ENCODE data around the gene MAFG.
A peak's percentile ranks its signal among the peaks of the same experiment; 100 is the strongest.

The MAFG gene

DNA sequence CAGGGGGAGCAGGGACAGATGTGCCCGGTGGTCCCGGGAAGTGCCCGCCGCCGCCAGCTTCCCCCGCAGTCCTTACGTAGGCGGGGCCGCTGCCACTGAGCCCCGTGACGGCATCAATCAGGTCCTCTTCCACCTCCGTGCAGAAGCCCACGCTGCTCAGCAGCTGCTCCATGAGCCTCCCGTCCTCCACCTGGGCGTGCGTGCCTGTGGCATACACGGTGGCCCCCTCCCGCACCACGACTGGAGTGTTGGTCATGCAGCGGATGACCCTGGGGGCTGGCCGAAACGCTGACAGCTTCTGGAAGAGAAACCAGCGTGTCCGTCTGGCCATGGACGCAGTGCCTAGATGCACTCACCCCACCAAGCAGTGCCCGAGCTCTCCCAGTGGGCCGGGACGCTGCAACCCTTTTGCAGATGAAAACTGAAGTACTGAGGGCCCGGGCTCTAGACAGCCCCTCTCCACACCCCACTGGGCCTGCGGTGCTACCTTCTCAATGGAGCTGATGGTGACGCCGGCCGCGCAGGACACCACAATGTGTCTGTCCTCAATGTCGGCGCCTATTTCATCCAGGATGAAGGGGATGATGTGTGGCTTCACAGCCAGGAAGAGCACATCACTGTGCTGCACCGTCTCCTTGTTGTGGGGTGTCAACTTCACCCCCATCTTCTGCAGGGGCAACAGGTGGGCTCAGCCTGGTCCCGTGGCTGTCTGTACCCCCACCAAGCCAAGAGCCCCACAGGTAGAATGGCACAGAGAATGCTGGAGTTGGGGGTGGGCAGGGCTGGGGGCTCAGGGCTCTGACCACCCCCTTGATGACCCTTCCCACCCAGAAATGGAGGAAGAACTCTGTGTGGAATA is 7.5 kb upstream of the MAFG start:
- DNase-seq: no peak

DNA sequence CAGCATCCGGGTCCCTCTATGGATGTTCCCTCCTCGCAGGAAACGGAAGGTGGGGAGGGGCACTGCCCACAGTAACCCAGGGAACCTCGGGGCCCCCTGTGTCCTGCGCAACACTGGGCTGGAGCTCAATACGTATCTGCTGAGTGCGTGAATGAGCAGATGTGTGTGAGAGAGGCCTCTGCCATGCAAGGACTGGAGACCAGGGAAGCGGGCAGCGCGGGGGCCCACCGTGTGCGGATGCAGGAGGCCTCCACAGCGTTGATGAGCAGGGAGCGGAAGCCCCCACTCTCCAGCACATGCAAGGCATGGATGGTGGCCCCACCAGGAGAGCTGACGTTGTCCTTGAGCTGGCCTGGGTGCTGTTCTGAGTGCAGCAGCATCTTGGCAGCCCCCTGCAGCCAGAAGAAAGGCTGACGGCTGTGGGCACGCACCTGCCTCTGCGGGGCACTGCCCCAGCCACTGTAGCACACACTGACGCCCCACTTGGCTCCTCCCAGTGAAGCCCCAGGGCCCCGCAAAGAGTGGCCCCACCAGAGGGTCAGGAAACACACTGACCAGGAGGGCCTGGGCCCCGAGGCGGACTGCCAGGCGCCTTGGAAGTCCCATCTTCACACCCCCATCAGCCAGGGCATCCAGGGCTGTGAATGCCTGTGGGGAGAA is 6.7 kb upstream of the MAFG start:
- no peak for DNase-seq

DNA sequence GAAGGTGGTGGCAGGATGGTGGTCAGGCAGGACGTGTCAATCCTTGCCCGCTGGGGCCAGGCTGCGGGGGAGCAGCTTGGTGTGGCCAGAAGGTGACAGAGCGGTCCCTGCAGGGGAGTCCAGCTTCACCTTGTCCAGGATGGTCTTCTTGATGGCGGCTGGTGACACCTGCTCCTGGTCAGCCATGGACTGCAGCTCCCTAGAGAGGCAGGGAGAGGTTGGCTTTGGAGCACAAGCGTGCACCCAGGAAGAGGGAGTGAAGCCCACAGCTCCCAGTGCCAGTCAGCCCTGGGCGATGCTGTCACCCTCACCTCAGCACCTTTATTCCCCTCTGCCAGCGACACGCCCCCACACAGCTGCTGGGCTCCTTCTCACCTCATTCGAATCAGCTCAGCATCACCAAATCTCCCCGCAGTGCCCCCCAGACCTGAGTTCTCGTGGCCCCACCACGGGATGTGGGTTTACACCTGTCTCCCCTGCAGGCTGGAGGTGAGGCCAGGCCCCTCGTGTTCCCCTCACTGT is 5.7 kb upstream of the MAFG start:
- DNase-seq: no peak

DNA sequence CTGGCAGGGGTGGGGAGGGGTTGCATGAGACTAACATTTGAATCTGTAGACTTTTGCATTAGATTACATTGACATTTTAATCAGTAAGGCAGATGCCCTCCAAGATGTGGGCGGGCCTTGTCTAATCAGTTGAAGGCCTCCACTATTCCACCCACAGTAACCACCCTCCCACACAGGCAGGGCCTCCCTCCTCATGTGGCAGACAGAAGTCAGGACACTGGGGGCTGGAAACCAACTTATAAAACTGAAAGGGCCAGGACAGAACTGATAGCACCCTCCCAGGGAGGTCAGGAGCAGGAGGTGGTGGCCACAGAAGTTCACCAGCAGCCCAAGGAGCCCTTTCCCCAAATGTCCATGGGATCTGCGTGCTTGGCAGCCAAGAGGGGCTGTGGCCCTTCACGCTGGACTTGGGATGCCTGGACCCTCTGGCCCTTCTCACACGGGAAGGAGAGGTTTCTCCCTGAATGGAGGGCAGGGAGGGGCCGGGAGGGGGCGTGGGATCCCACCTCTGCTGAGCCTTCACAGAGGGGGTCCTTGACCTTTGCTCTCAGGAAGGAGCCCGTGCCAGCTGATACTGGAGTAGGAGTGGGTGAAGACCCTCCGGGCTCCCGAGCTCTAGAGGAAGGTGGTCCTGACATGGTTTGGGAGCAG is 4.9 kb upstream of the MAFG start:
- DNase-seq: no peak

DNA sequence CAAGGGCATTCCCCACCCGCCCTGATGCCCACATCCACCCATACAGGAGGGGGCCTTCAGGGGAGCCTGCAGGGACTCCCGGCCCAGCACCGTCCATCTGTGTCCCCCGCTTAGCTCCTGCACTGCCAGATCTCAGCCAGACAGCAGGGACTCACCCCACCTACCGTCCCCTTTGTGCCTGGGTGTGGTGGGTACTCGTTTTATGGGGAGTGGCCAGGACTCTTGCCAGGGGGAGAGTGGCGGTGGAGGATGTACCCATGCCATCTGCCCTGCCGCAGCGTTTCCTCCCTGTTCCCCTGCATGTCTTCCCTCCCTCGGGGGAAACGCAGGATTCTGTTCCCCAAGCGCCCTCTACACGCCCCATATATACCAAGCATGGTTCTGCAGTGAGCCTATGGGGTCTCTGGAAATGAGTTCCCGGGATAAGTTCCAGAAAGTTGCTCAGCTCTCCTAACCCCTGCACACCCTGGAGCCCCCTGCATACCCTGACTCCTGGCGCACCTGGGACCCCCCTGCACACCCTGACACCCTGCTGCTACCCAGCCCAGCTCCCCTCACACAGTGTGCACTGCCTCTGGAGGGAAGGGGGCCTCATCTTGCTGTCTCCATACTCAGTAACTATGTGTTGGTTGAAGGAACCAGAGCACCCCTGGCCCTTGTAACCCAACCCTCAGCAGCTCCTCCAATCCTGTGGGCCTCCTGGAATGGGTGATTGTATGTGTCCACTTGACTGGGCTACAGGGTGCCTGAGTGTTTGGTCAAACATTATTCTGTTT is 4.2 kb upstream of the MAFG start:
- DNase-seq: no peak

DNA sequence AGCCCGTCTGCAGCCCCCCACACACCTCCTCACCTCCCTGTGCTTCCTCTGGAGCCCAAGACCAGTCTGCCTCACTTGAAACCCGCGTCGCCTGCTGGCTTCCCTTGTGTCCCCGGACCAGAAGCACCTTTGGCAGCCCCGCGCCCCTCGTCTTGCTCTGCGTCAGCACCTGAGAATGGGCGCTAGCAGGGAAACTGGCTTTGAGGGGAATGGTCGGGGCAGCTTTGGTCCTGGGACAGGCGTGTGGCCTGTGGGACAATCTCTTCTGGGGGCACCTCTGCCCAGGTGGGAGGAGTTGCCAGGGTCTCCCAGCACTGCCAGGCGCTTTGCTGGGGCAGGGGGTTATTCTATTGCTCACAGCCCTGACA is 3.6 kb upstream of the MAFG start:
- DNase-seq: no peak

DNA sequence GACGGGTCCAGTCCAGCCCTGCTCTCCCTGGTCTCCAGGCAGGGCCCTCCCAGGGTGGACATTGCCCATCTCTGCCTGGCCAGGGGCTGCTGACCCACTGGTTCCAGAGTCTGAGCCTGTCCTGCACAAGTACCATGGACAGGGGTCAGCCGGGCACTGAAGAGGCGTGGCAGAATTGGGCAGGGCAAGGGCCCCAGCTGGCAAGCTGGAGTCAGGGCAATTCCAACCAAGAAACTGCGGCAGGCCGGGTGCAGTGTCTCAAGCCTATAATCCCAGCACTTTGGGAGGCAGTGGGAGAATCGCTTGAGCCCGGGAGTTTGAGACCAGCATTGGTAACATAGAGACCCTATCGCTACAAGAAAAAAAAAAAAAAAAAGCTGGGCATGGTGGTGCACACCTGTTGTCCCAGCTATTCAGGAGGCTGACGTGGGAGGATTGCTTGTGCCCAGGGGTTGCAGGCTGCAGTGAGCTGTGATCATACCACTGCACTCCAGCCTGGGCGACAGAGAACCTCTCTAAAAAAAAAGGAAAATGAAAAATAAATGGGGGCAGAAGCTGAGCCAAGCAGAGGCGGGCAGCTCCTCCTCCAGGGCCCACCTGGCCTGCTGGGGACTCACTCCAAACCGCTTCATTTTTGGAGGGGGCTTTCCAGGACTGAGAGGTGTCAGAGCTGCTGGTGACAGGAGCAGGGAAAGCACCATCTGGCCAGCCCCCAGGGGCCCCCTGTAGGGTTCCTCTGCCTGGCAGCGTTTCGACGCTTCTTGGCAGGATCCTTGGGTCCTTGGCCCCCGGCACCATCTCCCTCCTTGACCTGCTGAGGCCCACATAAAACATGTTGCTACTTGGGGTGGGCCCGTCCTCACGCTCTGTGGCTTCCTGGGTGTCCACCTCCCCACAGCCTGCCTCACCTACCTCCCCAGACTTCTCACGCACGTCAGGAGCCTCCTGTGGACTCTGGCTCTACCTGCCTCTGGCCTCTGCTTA is 2.9 kb upstream of the MAFG start:
- DNase-seq: no peak

DNA sequence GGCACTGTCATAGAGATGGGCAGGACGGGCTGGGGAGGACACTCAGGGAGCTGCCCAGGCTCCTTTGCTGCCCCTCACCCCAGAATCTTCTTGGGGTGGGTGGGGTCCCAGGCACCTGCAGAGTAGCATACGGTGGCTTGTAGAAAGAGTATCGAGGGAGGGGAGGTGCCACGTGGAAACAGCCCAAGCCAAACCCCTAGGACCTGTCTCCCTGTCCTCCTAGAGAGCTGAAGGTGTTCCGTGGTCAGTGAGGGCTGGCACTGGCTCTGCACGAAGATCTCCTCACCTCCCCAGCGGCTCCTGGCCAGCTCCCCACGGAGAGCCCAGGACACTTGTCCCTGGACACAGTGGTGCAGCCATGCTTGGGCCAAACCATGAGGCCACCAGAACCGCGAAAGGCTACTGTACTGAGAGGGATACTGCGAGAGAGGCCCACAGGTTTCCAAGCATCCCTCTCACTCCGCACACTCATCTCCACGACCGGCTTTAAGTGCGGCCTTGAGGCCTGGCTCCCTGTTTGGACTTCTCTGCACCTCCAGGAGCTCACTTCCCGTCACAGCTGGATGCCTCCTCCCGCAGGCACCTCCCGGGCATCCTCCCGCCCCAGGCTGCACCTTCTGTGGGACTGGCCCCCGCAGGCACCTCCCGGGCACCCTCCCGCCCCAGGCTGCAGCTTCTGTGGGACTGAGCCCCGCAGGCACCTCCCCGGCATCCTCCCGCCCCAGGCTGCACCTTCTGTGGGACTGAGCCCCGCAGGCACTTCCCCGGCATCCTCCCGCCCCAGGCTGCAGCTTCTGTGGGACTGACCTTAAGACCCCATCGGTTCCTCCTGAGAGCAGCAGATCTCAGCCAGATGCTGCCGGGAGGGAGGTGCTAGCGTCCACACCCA is 2.0 kb upstream of the MAFG start:
- no peak for DNase-seq

DNA sequence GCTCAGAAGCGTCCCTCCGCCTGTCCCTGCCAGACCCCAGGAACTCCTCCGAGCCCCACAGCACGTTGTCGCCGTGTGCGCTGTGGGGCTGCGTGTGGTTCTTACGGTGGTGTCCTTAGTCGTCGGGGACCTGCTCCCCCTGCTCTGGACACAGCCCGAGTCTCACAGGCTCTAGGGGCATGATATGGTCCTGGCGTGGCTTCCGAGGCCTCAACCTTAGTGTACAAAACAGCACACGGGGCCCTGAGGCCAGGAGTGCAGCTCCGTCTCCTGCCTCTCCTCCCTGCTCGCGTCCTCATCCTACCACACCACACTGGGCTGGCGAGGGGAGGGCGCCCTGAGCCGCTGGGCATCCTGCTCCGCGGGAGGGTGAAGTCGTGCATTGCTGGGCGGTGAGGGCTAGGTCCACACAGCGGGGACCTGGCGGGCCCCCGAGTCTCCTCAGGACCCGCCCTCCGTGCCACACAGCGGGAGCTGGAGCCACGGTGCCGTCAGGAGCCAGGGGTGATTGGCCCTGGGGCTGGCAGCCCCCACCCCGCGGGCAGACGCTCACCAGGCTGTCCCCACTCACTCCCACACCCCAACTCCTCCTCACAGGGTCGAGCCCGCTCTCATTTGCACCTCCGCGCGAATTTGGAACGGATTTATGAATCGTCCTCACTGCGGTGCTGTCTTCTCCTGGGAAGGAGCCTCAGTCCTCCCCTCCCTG is 1.2 kb upstream of the MAFG start:
- DNase-seq: no peak

DNA sequence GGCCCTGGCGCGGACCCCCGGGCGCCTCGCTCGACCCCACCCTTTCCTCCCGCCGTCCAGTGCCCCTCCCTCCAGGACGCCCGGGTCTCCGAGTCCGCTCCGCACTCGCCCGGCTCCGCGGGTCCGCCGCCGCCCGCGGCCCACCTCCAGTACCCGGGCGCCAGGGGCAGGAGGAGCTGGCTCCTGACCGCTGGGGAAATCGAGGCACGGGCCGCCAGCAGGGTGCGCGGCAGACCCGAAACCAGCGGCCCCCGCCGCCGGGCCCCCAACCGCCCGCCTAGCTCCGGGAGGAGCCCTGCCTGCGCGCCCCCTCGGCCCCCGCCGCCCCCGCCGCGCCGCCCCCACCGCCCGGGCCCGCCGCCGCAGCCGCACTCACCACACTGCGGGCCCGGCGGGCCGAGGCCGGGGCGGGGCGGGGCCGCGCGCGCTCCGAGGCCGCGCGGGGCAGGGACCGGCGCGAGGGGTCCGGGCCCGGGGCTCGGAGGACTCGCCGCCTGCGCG is 333 bp downstream of the MAFG start:
- DNase-seq: no peak

DNA sequence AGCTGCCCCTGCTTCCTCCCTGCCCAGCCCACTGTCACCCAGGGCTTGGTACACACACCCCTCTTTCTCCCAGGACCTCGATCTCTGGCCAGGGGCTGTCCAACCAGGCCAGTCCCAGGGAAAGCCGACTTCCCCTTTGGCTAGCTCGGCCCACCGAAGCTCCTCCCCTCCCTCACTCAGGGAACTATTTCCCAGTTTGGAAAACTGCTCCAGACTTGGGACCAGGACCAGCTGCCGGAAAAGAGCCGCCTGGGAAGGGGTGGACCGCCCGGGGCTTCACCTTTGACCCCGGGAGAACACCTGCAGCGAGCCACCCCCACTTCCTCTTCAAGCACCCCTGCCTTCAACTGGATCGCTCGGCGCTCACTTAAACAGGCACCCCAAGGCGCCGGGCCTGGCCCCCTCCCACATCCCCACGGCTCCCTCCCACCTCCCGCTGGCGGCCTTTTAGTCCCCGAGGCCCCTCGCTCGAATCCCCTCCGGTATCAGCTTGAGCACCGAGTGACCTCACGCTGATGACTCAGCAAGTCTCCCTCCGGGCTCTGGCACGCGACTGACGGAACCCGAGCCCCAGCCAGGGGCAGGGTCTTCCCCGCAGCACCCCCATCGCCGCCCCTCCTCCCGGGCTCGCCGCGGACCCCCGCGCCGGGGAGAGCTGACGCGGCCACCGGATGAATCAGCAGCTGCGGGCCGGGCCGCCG is 934 bp downstream of the MAFG start:
- peak; percentile 78 for DNase-seq

DNA sequence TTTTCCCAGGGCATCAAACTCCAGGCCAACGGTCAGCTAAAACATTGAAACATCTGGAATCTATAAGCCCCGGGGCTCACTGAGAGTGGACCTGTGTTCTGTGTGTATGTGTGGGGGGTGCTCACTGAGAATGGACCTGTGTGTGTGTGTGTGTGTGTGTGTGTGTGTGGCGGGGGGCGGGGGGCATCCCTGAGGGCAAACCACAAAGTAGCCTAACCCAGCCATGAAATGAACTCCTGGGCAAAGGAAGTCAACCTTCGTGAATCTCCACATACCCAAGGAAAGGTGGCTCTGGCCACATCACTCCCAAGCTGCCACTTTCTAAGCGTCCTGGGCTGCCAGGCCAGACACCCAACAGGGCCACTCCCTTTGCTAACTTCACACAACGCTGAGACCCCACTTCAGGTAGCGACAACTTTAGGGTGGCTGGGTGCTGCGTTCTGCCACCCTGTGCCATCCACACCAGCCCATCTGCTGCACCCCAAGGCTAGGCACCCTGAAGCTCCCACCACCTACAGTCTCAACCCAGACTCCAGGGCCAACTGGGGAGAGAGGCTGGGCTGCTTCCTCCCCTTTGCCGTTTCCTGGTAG is 1.6 kb downstream of the MAFG start:
- no peak for DNase-seq

DNA sequence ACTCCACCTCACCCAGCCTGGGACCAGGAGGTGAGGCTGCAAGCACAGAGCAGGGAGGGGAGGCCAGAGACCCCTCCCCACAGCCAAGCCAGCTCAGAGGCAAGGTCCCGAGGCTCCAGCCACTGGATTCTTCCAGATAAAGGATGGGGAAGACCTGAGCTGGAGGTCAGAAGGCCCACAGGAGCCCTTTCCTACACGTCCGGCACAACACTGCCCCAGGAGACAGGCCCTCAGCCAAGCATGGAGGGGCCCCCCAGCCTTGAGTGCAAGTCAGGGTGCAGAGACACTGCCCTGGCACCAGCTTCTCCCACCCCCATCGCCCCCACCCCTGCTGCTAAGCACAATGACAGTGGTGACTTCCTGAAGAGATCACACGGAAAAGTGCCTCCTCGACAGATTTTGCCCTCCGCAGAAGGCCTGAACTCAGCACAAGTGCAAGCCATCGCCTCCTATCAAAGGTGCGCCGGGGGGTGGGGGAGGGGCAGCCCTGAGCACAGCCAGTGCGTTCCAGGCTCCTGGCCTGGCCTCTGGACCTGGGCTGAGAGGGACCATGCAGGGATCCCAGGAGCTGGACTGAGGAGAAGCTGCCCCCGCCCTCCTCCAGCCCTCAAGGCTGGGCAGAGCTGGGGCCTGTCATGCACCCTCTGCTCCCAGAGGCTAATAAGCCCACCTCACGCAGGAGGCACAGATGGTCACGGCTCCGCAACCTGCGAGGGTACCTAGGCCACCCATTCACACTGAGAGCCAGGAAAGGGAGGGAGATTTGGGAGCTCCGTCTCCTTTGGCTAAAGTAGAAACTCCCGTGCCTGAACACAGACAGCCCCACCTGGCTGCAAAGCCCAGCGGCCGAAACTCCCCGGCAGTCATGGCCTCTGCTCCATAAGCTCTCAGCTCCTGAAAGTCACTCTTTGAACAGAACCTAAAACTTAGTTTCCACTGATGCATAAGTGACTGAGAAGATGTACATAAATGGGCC is 2.7 kb downstream of the MAFG start:
- DNase-seq: no peak

DNA sequence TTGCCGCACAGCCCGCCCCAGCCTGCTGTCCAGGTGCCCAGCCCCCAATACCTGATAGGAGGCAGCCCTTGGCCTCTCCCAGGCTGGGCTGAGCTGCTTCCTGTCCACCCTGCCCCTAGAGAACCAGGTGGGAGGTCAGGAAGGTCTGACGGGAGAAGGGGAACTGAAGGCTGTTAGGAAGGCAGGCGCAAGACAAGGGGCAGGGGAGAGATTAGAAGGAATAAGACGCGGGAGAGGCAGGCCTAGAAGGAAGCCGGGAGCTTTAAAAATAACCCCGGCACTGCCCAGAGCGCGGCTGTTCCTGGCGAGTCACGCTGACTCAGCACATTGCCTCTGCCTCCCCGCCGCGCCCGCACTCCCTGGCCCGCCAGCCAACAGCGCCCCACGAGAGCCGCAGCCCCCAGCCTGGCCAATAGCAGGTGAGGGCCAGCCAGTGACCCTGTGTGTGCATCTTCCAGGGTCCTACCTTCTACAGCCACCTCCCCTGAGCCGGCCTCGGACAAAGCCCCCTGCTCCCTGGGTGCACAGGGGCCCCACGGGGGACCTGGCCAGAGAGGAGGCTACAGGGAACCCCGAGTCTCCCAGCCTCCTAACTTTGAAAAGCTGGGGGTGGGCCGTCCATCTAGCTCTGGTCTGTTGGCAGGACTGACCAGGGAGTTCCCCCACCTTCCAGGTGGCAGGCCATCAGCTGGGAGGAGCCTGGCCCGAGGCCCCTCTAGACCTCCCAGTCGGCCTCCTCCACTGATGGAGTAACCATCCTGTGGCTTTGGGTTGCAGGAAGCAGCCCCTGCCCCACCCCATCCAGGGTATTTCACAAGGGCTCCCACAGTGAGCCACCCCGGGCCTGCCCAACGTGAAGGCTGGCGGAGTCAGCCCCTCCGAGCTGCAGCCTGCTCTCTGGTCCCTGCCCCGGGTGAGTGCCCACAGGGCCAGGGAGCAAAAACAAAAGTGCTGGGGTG is 4.0 kb downstream of the MAFG start:
- no peak for DNase-seq

DNA sequence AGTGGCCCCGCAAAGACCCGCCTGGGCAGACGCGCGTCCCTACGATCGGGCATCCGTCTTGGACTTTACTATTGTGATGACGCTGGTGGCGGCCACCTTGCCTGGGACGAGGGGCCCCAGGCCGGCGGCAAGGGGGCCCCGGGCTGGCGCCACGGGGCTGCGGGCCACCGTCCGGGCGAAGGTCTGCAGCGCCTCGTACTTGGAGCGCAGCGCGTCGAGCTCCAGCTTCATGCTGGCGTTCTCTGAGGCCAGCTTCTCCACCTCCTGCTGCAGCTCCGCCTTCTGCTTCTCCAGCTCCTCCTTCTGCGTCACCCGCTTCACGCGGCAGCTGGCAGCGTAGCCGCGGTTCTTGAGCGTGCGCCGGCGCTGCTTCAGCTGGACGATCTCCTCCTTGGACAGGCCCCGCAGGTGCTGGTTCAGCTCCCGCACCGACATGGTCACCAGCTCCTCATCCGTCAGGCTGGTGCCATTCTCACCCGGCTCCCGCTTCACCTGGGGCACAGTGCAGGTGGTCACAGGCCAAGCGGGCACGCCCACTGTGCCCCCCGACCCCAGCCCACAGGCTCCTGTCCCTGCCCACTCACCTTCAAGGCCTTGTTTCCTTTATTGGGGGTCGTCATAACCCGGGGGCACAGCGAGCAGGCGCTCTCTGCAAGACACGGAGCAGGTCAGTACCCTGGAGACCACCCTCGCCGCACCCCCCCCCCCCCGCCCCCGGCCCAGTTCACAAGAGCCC is 4.8 kb downstream of the MAFG start:
- DNase-seq: no peak
